Tibial artery (tissue), 4 donors: ENCODE measurements around the gene HTATSF1.

Experiments used
- DNase-seq, 2 donors: peaks; one replicate each; pipeline ENCODE4 v3.0.0-alpha.2; 2019
- H3K27ac ChIP-seq, 2 donors: fragments of 200-600 bp; sonication (generic) in 1 of 2; 1 replicate in 1 of 2; 2 replicates in 1 of 2; pipeline ENCODE4 v1.5.1; 2018 to 2019; ENCODE audit warnings: mild to moderate bottlenecking in 1 of 2
- H3K27me3 ChIP-seq, 2 donors: fragments of 200-600 bp; sonication (generic) in 1 of 2; one replicate each; pipeline versions ENCODE4 v1.5.1 to v1.6.0; 2016 to 2019
- H3K36me3 ChIP-seq, 3 donors: fragments of 200-600 bp; sonication (generic) in 2 of 3; one replicate each; pipeline ENCODE4 v1.5.1; 2016 to 2019; ENCODE audit warnings: mild to moderate bottlenecking in 2 of 3
- H3K4me1 ChIP-seq, 4 donors: fragments of 200-600 bp; sonication (generic) in 2 of 4; 1 replicate in 3 of 4; 2 replicates in 1 of 4; pipeline ENCODE4 v1.5.1; 2016 to 2019
- H3K4me3 ChIP-seq, 2 donors: fragments of 200-600 bp; sonication (generic) in 1 of 2; 1 replicate in 1 of 2; 2 replicates in 1 of 2; pipeline ENCODE4 v1.5.1; 2018 to 2019; ENCODE audit warnings: mild to moderate bottlenecking in 2 of 2
- H3K9me3 ChIP-seq, 3 donors: fragments of 200-600 bp; sonication (generic) in 1 of 3; one replicate each; pipeline ENCODE4 v1.5.1; 2016 to 2019
- intact Hi-C: fragments of 100-400 bp; cut with DNase I; formaldehyde crosslinking; loops from one replicate; pipeline ENCODE4 v1.15.0; 2023; ENCODE audit warnings: low total_unique reads
- TF ChIP-seq, protein P1 (sequence below), 2 experiments: fragments of 200-600 bp in 1 of 2; fragments of 450-650 bp in 1 of 2; IDR thresholded peaks; one replicate each; pipeline ENCODE4 v1.5.1; 2017 to 2019; ENCODE audit warnings: antibody characterized with exemption in 2 of 2, mild to moderate bottlenecking in 1 of 2, moderate library complexity in 1 of 2

The HTATSF1 gene

GRCh38 chrX:136528645-136529315 is 31.4 kb downstream of the HTATSF1 start:
- TF ChIP-seq, protein P1, sequence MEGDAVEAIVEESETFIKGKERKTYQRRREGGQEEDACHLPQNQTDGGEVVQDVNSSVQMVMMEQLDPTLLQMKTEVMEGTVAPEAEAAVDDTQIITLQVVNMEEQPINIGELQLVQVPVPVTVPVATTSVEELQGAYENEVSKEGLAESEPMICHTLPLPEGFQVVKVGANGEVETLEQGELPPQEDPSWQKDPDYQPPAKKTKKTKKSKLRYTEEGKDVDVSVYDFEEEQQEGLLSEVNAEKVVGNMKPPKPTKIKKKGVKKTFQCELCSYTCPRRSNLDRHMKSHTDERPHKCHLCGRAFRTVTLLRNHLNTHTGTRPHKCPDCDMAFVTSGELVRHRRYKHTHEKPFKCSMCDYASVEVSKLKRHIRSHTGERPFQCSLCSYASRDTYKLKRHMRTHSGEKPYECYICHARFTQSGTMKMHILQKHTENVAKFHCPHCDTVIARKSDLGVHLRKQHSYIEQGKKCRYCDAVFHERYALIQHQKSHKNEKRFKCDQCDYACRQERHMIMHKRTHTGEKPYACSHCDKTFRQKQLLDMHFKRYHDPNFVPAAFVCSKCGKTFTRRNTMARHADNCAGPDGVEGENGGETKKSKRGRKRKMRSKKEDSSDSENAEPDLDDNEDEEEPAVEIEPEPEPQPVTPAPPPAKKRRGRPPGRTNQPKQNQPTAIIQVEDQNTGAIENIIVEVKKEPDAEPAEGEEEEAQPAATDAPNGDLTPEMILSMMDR (IDR thresholded peaks at IDR 0.05) = no peak
- Histone ChIP-seq H3K27me3 (no peaks in the 10 kb centered on the region), H3K9me3 (no peaks in the 10 kb centered on the region), H3K4me1 (peaks cover 0 to 12% (median 4%) of the 10 kb centered on the region in 4 donors), H3K36me3 (no peaks in the 10 kb centered on the region), H3K27ac (no peak overlapping the region), H3K4me3 (no peak overlapping the region)
- intact Hi-C loops = loop anchor here (5.0 kb wide), 1 partner anchor 1481 kb away; no protein-coding TSS in a partner anchor
- no peak for DNase-seq

GRCh38 chrX:136529795-136530194 is 32.4 kb downstream of the HTATSF1 start:
- Histone ChIP-seq H3K9me3 (no peaks in the 10 kb centered on the region), H3K4me1 (peaks cover 0 to 12% (median 4%) of the 10 kb centered on the region in 4 donors), H3K36me3 (no peaks in the 10 kb centered on the region), H3K27me3 (no peaks in the 10 kb centered on the region), H3K4me3 (no peak overlapping the region), H3K27ac (no peak overlapping the region)
- intact Hi-C loops = loop anchor here (5.0 kb wide), 1 partner anchor 1482 kb away; no protein-coding TSS in a partner anchor
- TF ChIP-seq, protein P1 (IDR thresholded peaks at IDR 0.05) = no peak
- no peak for DNase-seq

DNA sequence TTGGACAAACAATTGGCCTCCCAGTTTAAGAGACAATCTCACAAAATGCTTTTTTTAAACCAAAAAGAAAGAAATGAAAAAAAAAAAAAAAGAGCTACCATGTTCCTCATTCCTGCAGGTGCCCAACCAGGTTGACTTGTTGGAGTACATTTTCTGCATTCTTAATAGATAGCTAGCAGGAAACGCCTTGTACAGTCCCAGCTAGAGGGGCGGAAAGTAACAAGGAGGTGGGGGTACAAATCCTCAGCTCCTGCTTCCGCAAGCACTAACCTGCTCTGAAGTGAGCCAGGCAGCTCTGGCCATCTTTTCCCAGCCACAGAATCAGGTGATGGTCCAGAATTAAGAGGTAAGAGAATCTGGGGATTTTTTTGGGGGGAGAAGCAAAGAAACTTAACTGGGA is 34.6 kb downstream of the HTATSF1 start, which contains the start of gene VGLL1:
Gene VGLL1, plus strand, starts transcription at position 265 of the 400 bp plus-strand sequence. CDS start 3,806 bp downstream, outside the sequence.
- Histone ChIP-seq H3K36me3 (no peaks in the 10 kb centered on the region), H3K9me3 (no peaks in the 10 kb centered on the region), H3K27me3 (no peaks in the 10 kb centered on the region), H3K4me3 (no peak within 1 kb of the TSS), H3K27ac (no peak within 1 kb of the TSS), H3K4me1 (no peaks in the 10 kb centered on the region)
- TF ChIP-seq, protein P1 (IDR thresholded peaks at IDR 0.05) = no peak
- intact Hi-C loops = no loop called here
- DNase-seq = no peak

GRCh38 chrX:136534131-136534530 is 36.7 kb downstream of the HTATSF1 start:
- H3K27me3 ChIP-seq = no peaks in the 10 kb centered on the region
- TF ChIP-seq, protein P1 (IDR thresholded peaks at IDR 0.05) = no peak
- H3K36me3 ChIP-seq = no peaks in the 10 kb centered on the region
- no peaks in the 10 kb centered on the region for H3K9me3 ChIP-seq
- no peak overlapping the region for H3K4me3 ChIP-seq
- no peak for DNase-seq
- H3K4me1 ChIP-seq = no peaks in the 10 kb centered on the region
- intact Hi-C loops = no loop called here
- H3K27ac ChIP-seq = no peak overlapping the region

DNA sequence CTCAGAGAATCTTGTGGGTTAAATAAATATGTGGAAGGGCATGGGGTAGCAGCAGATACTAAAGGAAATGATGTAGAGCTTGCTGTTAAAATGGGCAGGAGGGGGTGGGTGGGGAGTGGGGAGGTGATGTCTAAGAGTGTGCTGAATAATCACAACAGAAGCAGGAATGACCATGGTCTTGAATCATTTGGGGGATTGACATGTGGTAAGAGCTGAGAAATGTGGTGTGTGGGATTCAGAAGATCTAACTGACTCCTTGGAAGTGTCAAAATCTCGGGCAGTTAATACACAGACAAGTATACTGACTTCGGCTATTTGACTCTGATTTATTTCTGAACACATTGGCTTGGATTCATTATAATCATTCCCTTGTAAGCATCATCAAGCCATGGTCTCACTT is 41.4 kb downstream of the HTATSF1 start:
- TF ChIP-seq, protein P1 (IDR thresholded peaks at IDR 0.05) = no peak

More for the DNA sequence above, 41.4 kb downstream of the HTATSF1 start:
- H3K4me3 ChIP-seq = no peak overlapping the region
- H3K27me3 ChIP-seq = no peaks in the 10 kb centered on the region
- no peaks in the 10 kb centered on the region for H3K36me3 ChIP-seq
- no peak overlapping the region for H3K27ac ChIP-seq
- H3K4me1 ChIP-seq = no peaks in the 10 kb centered on the region
- no peak for DNase-seq
- no peaks in the 10 kb centered on the region for H3K9me3 ChIP-seq
- intact Hi-C loops = no loop called here
